Lower lobe of right lung (tissue), 2 donors: ENCODE measurements around the gene CYFIP1. TPM values are rescaled to one million over a fixed set of nuclear protein-coding genes. Genes with fewer than 3 reads are reported as not detected.

ENCODE experiments used
- ATAC-seq, 2 donors: fragments of 200-7000 bp; cut with Tn5 transposase; one replicate each; pipeline ENCODE4 v1.9.1; 2020 to 2022; ENCODE audit warnings: mild to moderate bottlenecking in 2 of 2, moderate library complexity in 2 of 2
- DNase-seq: peaks from one replicate; pipeline ENCODE4 v3.0.0-alpha.2; 2020
- H3K27ac ChIP-seq: fragments of 200-600 bp; one replicate; pipeline ENCODE4 v1.8.0; 2022
- H3K27me3 ChIP-seq: fragments of 200-600 bp; one replicate; pipeline ENCODE4 v1.8.0; 2022; ENCODE audit warnings: low read depth
- H3K36me3 ChIP-seq: fragments of 200-600 bp; one replicate; pipeline ENCODE4 v1.8.0; 2022; ENCODE audit warnings: mild to moderate bottlenecking
- H3K4me1 ChIP-seq: fragments of 200-600 bp; one replicate; pipeline ENCODE4 v1.8.0; 2022
- H3K4me3 ChIP-seq: fragments of 200-600 bp; one replicate; pipeline ENCODE4 v1.8.0; 2022; ENCODE audit warnings: mild to moderate bottlenecking
- H3K9me3 ChIP-seq: fragments of 200-600 bp; one replicate; pipeline ENCODE4 v1.8.0; 2022
- intact Hi-C: fragments of 100-400 bp; cut with DNase I; formaldehyde crosslinking; loops from one replicate; pipeline ENCODE4 v1.11.0; 2022
- total RNA-seq: library from RNA; stranded (reverse); fragmentation: NEBNext Ultra II Directional; extraction: Animal tissue kit (Norgen Biotek cat#: 25700); gene quantifications from one replicate; pipeline ENCODE4 v1.2.1, GENCODE V29; 2021
- TF ChIP-seq, protein P1 (sequence below): fragments of 200-600 bp; IDR thresholded peaks from one replicate; pipeline ENCODE4 v1.8.0; 2022; ENCODE audit warnings: antibody characterized with exemption, mild to moderate bottlenecking
- donor health status: DM: no; HTN: yes; CAD: no; lungs with severe emphysema.

CYFIP1 gene
- total RNA-seq, 1 donor from 2014 or later = 153 TPM

DNA sequence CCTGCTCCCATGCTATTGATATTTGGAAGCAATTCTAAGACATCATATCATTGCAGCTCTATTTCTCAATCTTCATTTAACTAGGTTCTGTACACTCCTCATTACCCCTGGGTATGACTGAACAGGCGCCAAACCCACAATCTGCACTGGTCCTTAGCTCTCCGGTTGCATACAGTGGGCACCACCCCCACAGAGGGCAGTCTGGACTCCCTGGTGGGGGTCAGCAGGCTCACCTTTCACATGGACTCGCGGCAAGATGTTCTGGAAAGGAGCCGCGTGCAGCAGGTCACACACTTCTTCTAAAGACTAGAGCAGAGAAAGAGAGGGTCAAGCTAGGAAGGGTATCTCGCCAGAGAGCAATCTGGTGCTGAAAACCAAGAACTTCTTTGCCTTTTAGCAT lies 105.2 kb downstream of the CYFIP1 start:
- DNase-seq (no peak), ATAC-seq (no peak)
- Histone ChIP-seq H3K27ac (no peak overlapping the region), H3K4me3 (no peak overlapping the region), H3K4me1 (no peaks in the 10 kb centered on the region), H3K9me3 (no peaks in the 10 kb centered on the region), H3K36me3 (peaks cover 99% of the 10 kb centered on the region), H3K27me3 (no peaks in the 10 kb centered on the region)
- intact Hi-C loops = no loop called here
- TF ChIP-seq, protein P1, sequence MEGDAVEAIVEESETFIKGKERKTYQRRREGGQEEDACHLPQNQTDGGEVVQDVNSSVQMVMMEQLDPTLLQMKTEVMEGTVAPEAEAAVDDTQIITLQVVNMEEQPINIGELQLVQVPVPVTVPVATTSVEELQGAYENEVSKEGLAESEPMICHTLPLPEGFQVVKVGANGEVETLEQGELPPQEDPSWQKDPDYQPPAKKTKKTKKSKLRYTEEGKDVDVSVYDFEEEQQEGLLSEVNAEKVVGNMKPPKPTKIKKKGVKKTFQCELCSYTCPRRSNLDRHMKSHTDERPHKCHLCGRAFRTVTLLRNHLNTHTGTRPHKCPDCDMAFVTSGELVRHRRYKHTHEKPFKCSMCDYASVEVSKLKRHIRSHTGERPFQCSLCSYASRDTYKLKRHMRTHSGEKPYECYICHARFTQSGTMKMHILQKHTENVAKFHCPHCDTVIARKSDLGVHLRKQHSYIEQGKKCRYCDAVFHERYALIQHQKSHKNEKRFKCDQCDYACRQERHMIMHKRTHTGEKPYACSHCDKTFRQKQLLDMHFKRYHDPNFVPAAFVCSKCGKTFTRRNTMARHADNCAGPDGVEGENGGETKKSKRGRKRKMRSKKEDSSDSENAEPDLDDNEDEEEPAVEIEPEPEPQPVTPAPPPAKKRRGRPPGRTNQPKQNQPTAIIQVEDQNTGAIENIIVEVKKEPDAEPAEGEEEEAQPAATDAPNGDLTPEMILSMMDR = no peak

DNA sequence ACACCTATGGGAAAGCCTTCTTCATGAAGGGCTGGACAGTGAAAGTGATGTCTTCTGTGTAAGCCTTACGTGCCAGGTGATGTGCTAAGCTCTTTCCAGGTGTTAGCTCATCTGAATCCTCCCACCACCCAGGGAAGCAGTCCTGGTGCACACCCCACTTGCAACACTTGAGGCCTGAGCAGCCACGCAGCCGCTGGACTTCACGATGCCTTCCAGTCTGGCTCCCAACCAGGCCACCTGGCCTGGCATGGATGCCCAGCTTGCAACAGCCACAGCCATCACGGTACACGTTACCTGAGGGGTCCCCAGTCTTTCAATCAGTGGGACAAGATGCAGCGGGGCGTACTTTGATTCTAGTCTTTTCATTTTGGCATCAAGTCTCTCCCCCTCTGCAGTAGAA lies 105.9 kb downstream of the CYFIP1 start:
- TF ChIP-seq, protein P1 = no peak
- intact Hi-C loops = no loop called here
- Histone ChIP-seq H3K27me3 (no peaks in the 10 kb centered on the region), H3K27ac (no peak overlapping the region), H3K4me1 (no peaks in the 10 kb centered on the region), H3K36me3 (peaks cover 99% of the 10 kb centered on the region), H3K9me3 (no peaks in the 10 kb centered on the region), H3K4me3 (no peak overlapping the region)
- no peak for DNase-seq
- no peak for ATAC-seq

- Histone ChIP-seq H3K4me3 (no peak overlapping the region), H3K27me3 (no peaks in the 10 kb centered on the region)
- no peak for ATAC-seq
These were observed 106.3 kb downstream of the CYFIP1 start for GRCh38 chr15:22873841-22874240.

DNA sequence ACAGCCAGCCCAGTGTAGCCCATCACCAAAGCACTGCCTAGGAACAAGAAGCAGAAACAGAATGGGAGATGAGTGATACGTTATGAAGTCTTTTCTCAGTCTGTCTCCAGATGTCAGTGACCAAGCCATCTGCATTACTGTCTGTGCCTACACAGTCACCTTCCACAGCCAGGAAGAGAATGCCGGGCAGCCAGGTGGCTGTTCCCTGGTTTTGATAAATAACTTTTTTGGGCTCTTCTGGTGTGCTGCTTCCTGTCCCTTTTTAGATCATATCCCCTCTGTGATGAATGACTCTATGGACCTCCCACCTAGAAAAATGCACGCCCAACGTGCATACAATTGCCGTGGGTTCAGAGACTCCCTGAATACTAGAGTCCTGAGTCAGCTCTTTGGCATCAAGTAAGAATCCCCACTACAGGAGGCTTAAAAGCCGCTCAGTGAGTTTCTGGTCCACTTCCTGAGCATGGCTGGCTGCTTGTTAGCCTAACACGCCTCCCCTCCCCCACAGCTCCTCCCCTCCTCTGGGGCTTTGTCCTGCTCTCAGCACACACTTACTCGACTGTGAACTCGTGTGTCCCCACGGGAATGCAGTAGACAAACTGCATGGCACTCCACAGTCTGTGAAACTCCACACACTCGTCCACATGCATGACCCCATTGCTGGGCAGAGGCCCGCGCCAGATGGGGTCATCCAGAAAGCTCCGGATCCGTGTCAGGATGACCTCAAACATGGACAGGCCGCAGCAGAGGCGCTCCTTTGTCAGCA lies 107.0 kb downstream of the CYFIP1 start:
- Histone ChIP-seq H3K9me3 (no peaks in the 10 kb centered on the region), H3K4me1 (no peaks in the 10 kb centered on the region), H3K36me3 (peaks cover 100% of the 10 kb centered on the region), H3K27ac (no peak overlapping the region), H3K27me3 (no peaks in the 10 kb centered on the region), H3K4me3 (no peak overlapping the region)
- intact Hi-C loops = no loop called here
- TF ChIP-seq, protein P1 = no peak
- DNase-seq (no peak), ATAC-seq (no peak)

More at GRCh38 chr15:22873841-22874240, 106.3 kb downstream of the CYFIP1 start:
- H3K27ac ChIP-seq = no peak overlapping the region
- peaks cover 99% of the 10 kb centered on the region for H3K36me3 ChIP-seq
- no peak for DNase-seq
- no peaks in the 10 kb centered on the region for H3K4me1 ChIP-seq
- no peaks in the 10 kb centered on the region for H3K9me3 ChIP-seq
- TF ChIP-seq, protein P1 = no peak
- intact Hi-C loops = no loop called here

- H3K27ac ChIP-seq = no peak overlapping the region
- ATAC-seq (no peak), DNase-seq (no peak)
- intact Hi-C loops = no loop called here
- H3K36me3 ChIP-seq = peaks cover 100% of the 10 kb centered on the region
- no peaks in the 10 kb centered on the region for H3K4me1 ChIP-seq
- H3K9me3 ChIP-seq = no peaks in the 10 kb centered on the region
- TF ChIP-seq, protein P1 = no peak
- H3K4me3 ChIP-seq = no peak overlapping the region
- H3K27me3 ChIP-seq = no peaks in the 10 kb centered on the region
These were observed 108.6 kb downstream of the CYFIP1 start for GRCh38 chr15:22871481-22872086.
